K562 (cell line): ENCODE results near the gene RPUSD1. TPM values are rescaled to one million over a fixed set of nuclear protein-coding genes. Genes with fewer than 3 reads are reported as not detected.

Source experiments
- ATAC-seq: fragments of 200-7000 bp; cut with Tn5 transposase; 3 replicates; pipeline ENCODE4 v1.9.1; 2020; ENCODE audit warnings: moderate library complexity
- BruUV-seq: library from RNA; stranded (reverse); fragments of 400-500 nt; replicated peaks from 2 replicates; lab custom pipeline; 2021; lab: Mats Ljungman, UMichigan
- CTCF ChIA-PET: fragments of 300-600 bp; formaldehyde crosslinking; extraction: SDS; loops from one replicate; lab custom pipeline; 2021; ENCODE audit warnings: low intra/inter-chr PET ratio; lab: Yijun Ruan, JAX
- POLR2A ChIA-PET: fragments of 300-600, 350-650 bp; sonication (Branson Sonifier 250); formaldehyde crosslinking; extraction: SDS; loops from one replicate; lab custom pipeline; 2021; ENCODE audit warnings: antibody characterized with exemption, inconsistent platforms; lab: Yijun Ruan, JAX
- DNase-seq, 4 experiments: peaks; one replicate each; pipeline versions ENCODE4 v3.0.0 to v3.0.0-alpha.2; 2011 to 2018; ENCODE audit warnings: low spot score in 3 of 4, mixed read lengths in 3 of 4; ENCODE audit errors: extremely low read depth in 1 of 4
- FAIRE-seq: peaks from 2 replicates; lab custom pipeline; 2011; peaks lifted over from hg19 to GRCh38; lab: Jason Lieb, UNC
- H2AFZ ChIP-seq: 2 replicates; pipeline ENCODE4 v1.6.0; 2011; ENCODE audit warnings: low read depth, low read length, control low read depth, inconsistent platforms
- H3K27ac ChIP-seq: fragments of 200-600 bp; 3 replicates; pipeline ENCODE4 v1.8.0; 2011; ENCODE audit warnings: low read depth, mild to moderate bottlenecking, control low read depth, inconsistent platforms, low read length, moderate library complexity, mixed read lengths; ENCODE audit errors: extremely low read depth
- H3K27me3 ChIP-seq, 2 experiments: fragments of 300-600 bp in 1 of 2; 2 replicates in 1 of 2; 3 replicates in 1 of 2; pipeline versions ENCODE4 v1.6.0 to v1.8.0; 2011; ENCODE audit warnings: inconsistent platforms in 2 of 2, low read length in 2 of 2, mild to moderate bottlenecking in 1 of 2, mixed read lengths in 1 of 2, moderate library complexity in 1 of 2; ENCODE audit not compliant: control insufficient read depth in 2 of 2, insufficient read depth in 2 of 2
- H3K36me3 ChIP-seq: fragments of 300-600 bp; 3 replicates; pipeline ENCODE4 v1.8.0; 2011; ENCODE audit warnings: mild to moderate bottlenecking, low read length, inconsistent platforms; ENCODE audit not compliant: control insufficient read depth, insufficient read depth
- H3K4me1 ChIP-seq, 2 experiments: fragments of 200-600 bp in 1 of 2; replicated peaks in 1 of 2; 2 replicates in 1 of 2; 3 replicates in 1 of 2; pipeline versions ENCODE4 v1.5.1 to v1.8.0; 2011; ENCODE audit warnings: inconsistent platforms in 2 of 2, low read length in 2 of 2, mild to moderate bottlenecking in 1 of 2, mixed read lengths in 1 of 2, moderate library complexity in 1 of 2; ENCODE audit not compliant: control insufficient read depth in 2 of 2, insufficient read depth in 2 of 2
- H3K4me2 ChIP-seq: 2 replicates; pipeline ENCODE4 v1.6.1; 2011; ENCODE audit warnings: low read length, control low read depth, inconsistent platforms, mixed read lengths; ENCODE audit not compliant: insufficient read depth
- H3K4me3 ChIP-seq: fragments of 200-600 bp; sonication (generic), shearing (Covaris generic); 2 replicates; pipeline ENCODE4 v1.5.1; 2016; ENCODE audit warnings: control low read depth, inconsistent platforms
- H3K79me2 ChIP-seq: fragments of 200-600 bp; 3 replicates; pipeline ENCODE4 v1.8.0; 2011; ENCODE audit warnings: low read length, inconsistent platforms; ENCODE audit not compliant: control insufficient read depth, insufficient read depth
- H3K9ac ChIP-seq, 2 experiments: 2 replicates each; pipeline versions ENCODE4 v1.6.0 to v1.6.1; 2011; ENCODE audit warnings: low read depth in 2 of 2, low read length in 2 of 2, control low read depth in 1 of 2, inconsistent platforms in 1 of 2, mild to moderate bottlenecking in 1 of 2, mixed read lengths in 1 of 2; ENCODE audit not compliant: insufficient read depth in 1 of 2
- H3K9me1 ChIP-seq: one replicate; pipeline ENCODE4 v1.6.0; 2011; ENCODE audit warnings: inconsistent platforms, mild to moderate bottlenecking, low read length, moderate library complexity; ENCODE audit not compliant: control insufficient read depth, insufficient read depth
- H3K9me3 ChIP-seq: replicated peaks from 2 replicates; pipeline ENCODE4 v1.5.1; 2011; ENCODE audit warnings: low read depth, low read length, inconsistent platforms; ENCODE audit not compliant: control insufficient read depth, insufficient read depth
- H4K20me1 ChIP-seq: replicated peaks from 2 replicates; pipeline ENCODE4 v1.6.1; 2011; ENCODE audit warnings: low read length, inconsistent platforms, mixed read lengths; ENCODE audit not compliant: control insufficient read depth, insufficient read depth
- CXXC5 ChIP-seq: fragments of 250-450 bp; sonication (Bioruptor Pico); IDR thresholded peaks from 2 replicates; pipeline ENCODE4 v1.8.0; 2022; ENCODE audit warnings: inconsistent platforms, mild to moderate bottlenecking, moderate library complexity
- HSF4 ChIP-seq: fragments of 250-450 bp; sonication (Bioruptor Pico); IDR thresholded peaks from 2 replicates; pipeline ENCODE4 v2.1.2; 2022; ENCODE audit warnings: mild to moderate bottlenecking, moderate library complexity, borderline replicate concordance
- MCM2 ChIP-seq: fragments of 450-650 bp; IDR thresholded peaks from 2 replicates; pipeline ENCODE4 v1.6.1; 2017; ENCODE audit warnings: low read depth, mild to moderate bottlenecking
- MCM7 ChIP-seq, 2 experiments: fragments of 450-650 bp; IDR thresholded peaks; 2 replicates each; pipeline ENCODE4 v1.6.1; 2016 to 2018
- RBFOX2 ChIP-seq: fragments of 200-400 bp; formaldehyde crosslinking; IDR thresholded peaks from 2 replicates; pipeline ENCODE4 v1.6.1; 2017; ENCODE audit warnings: low read depth, mild to moderate bottlenecking, low read length, moderate library complexity
- RBM14 ChIP-seq: fragments of 200-400 bp; formaldehyde crosslinking; IDR thresholded peaks from 2 replicates; pipeline ENCODE4 v1.6.1; 2018; ENCODE audit warnings: low read depth, mild to moderate bottlenecking, low read length, moderate library complexity, borderline replicate concordance; ENCODE audit not compliant: insufficient read depth
- SMAD1 ChIP-seq: fragments of 150-350 bp; IDR thresholded peaks from 2 replicates; pipeline ENCODE4 v1.6.1; 2014; ENCODE audit warnings: low read length, low read depth; ENCODE audit not compliant: partially characterized antibody
- SMARCA5 ChIP-seq: fragments of 450-650 bp; IDR thresholded peaks from 2 replicates; pipeline ENCODE4 v1.6.1; 2016
- XRCC4 ChIP-seq: IDR thresholded peaks from one replicate; pipeline ENCODE4 v1.6.1; 2011; ENCODE audit not compliant: insufficient read depth, insufficient read length; ENCODE audit errors: extremely low read depth
- ZBTB12 ChIP-seq: fragments of 250-450 bp; sonication (Bioruptor Pico); IDR thresholded peaks from 2 replicates; pipeline ENCODE4 v1.4.0; 2020
- ZEB2 ChIP-seq: fragments of 450-650 bp; IDR thresholded peaks from 2 replicates; pipeline ENCODE4 v1.6.1; 2016
- ZFP91 ChIP-seq: sonication (generic); formaldehyde crosslinking; IDR thresholded peaks from 2 replicates; pipeline ENCODE4 v1.8.0; 2022; ENCODE audit warnings: mild to moderate bottlenecking, missing genetic modification reagents
- ZFX ChIP-seq: sonication (generic); formaldehyde crosslinking; IDR thresholded peaks from 2 replicates; pipeline ENCODE4 v1.8.0; 2022; ENCODE audit warnings: mild to moderate bottlenecking, missing genetic modification reagents, moderate library complexity
- ZNF121 ChIP-seq: sonication (generic); formaldehyde crosslinking; conservative IDR thresholded peaks from 2 replicates; pipeline ENCODE4 v1.8.0; 2022; ENCODE audit warnings: missing genetic modification reagents
- ZNF133 ChIP-seq: fragments of 250-450 bp; sonication (Bioruptor Pico); IDR thresholded peaks from 2 replicates; pipeline ENCODE4 v1.4.0; 2020; ENCODE audit warnings: mild to moderate bottlenecking
- ZNF561 ChIP-seq: fragments of 450-650 bp; formaldehyde crosslinking; conservative IDR thresholded peaks from 2 replicates; pipeline ENCODE4 v1.4.0; 2020; ENCODE audit warnings: mild to moderate bottlenecking, moderate library complexity
- WGBS: fragments of 100-300 bp; shearing (Covaris generic); methylation state at CpG from one replicate; pipeline ENCODE4 v1.1.6; 2016; ENCODE audit warnings: low coverage, mixed read lengths; ENCODE audit not compliant: insufficient coverage; ENCODE audit errors: missing lambda C conversion rate; 5-methylcytosine and 5-hydroxymethylcytosine counted together
- in situ Hi-C: fragments of 300-500 bp; cut with MboI; formaldehyde crosslinking; loops from 4 replicates; pipeline ENCODE4 v1.15.0; 2018; ENCODE audit warnings: inconsistent platforms, mixed read lengths
- intact Hi-C: fragments of 100-400 bp; cut with micrococcal nuclease; formaldehyde crosslinking; loops from 2 replicates; pipeline ENCODE4 v1.14.2; 2022
- polyA plus RNA-seq, 8 experiments: library from polyadenylated mRNA; depleted of rRNA in 4 of 8; stranded (reverse) in 5 of 8; unstranded in 3 of 8; fragments of >200 nt; fragmentation: Nextera tagmentation in 2 of 8; fragmentation: Illumina TruSeq in 1 of 8; extraction: Ambion mirVana in 2 of 8; extraction: Trizol in 1 of 8; gene quantifications; 2 replicates each; pipeline versions ENCODE4 v1.2.1 to v1.2.3, GENCODE V29; 2011 to 2014; ENCODE audit warnings: inconsistent platforms in 1 of 8, missing spikeins in 1 of 8
- total RNA-seq, 7 experiments: library from RNA; depleted of rRNA in 6 of 7; stranded (reverse); fragments of >200 nt in 6 of 7; fragmentation: Illumina TruSeq in 2 of 7; extraction: Trizol in 2 of 7; gene quantifications; 2 replicates each; pipeline versions ENCODE4 v1.2.1 to v1.2.3, GENCODE V29; 2011 to 2021; ENCODE audit warnings: low replicate concordance in 1 of 7
- TF ChIP-seq, protein P1 (sequence below): fragments of 250-450 bp; sonication (Bioruptor Pico); IDR thresholded peaks from 2 replicates; pipeline ENCODE4 v1.5.1; 2021; ENCODE audit warnings: mild to moderate bottlenecking
- TF ChIP-seq, protein P2 (sequence below): fragments of 450-650 bp; IDR thresholded peaks from 2 replicates; pipeline ENCODE4 v1.7.1; 2018; ENCODE audit warnings: mild to moderate bottlenecking, low read depth; ENCODE audit not compliant: partially characterized antibody

Gene RPUSD1
- total and polyA plus RNA-seq, 9 of the 15 experiments (the other 6 are each of a cell fraction or from before 2014, with no cell fraction given): 0.45 to 56.6 (median 12.0) TPM

GRCh38 chr16:749010-749409 lies 39.2 kb downstream of the RPUSD1 start:
- in situ Hi-C loops: no loop called here
- Histone ChIP-seq H4K20me1 (no peaks in the 10 kb centered on the region), H3K27me3 (no peaks in the 10 kb centered on the region), H3K79me2 (no peaks in the 10 kb centered on the region), H3K9me3 (no peaks in the 10 kb centered on the region), H3K9ac (no peak overlapping the region), H3K4me2 (no peak overlapping the region), H3K27ac (no peak overlapping the region), H2AFZ (no peak overlapping the region), H3K36me3 (no peaks in the 10 kb centered on the region), H3K9me1 (no peaks in the 10 kb centered on the region), H3K4me3 (no peak overlapping the region), H3K4me1 (peaks cover 0 to 31% of the 10 kb centered on the region in 2 experiments; a peak in 3 of 5 replicates)
- DNase-seq (no peak), FAIRE-seq (no peak), ATAC-seq (no peak)
- BruUV-seq: no TSS peak
- CTCF ChIA-PET: interaction anchor here (0.7 kb wide), 1 partner anchor 35 kb away, joined by 6 read pairs; no protein-coding TSS in a partner anchor
- intact Hi-C loops: no loop called here
- POLR2A ChIA-PET: interaction anchor here (0.6 to 1.2 kb wide), 4 partner anchors 11 to 343 kb away, joined by 3 read pairs; no protein-coding TSS in a partner anchor
- WGBS: 67% methylated on average over 6 of the region's 6 CpGs
- no peak for TF ChIP-seq MCM7 (IDR thresholded peaks at IDR 0.05)
- TF ChIP-seq ZEB2: no peak
- no peak for TF ChIP-seq SMAD1
- TF ChIP-seq HSF4 (CRISPR knock-in tag): no peak
- no peak for TF ChIP-seq RBM14
- no peak for TF ChIP-seq XRCC4
- TF ChIP-seq, protein P1, sequence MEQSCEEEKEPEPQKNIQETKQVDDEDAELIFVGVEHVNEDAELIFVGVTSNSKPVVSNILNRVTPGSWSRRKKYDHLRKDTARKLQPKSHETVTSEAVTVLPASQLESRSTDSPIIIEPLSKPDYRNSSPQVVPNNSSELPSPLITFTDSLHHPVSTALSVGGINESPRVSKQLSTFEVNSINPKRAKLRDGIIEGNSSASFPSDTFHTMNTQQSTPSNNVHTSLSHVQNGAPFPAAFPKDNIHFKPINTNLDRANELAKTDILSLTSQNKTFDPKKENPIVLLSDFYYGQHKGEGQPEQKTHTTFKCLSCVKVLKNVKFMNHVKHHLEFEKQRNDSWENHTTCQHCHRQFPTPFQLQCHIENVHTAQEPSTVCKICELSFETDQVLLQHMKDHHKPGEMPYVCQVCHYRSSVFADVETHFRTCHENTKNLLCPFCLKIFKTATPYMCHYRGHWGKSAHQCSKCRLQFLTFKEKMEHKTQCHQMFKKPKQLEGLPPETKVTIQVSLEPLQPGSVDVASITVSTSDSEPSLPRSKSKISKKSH (CRISPR knock-in tag): no peak
- TF ChIP-seq SMARCA5: no peak
- no peak for TF ChIP-seq ZNF561
- no peak for TF ChIP-seq ZFP91
- TF ChIP-seq MCM2: no peak
- TF ChIP-seq, protein P2, sequence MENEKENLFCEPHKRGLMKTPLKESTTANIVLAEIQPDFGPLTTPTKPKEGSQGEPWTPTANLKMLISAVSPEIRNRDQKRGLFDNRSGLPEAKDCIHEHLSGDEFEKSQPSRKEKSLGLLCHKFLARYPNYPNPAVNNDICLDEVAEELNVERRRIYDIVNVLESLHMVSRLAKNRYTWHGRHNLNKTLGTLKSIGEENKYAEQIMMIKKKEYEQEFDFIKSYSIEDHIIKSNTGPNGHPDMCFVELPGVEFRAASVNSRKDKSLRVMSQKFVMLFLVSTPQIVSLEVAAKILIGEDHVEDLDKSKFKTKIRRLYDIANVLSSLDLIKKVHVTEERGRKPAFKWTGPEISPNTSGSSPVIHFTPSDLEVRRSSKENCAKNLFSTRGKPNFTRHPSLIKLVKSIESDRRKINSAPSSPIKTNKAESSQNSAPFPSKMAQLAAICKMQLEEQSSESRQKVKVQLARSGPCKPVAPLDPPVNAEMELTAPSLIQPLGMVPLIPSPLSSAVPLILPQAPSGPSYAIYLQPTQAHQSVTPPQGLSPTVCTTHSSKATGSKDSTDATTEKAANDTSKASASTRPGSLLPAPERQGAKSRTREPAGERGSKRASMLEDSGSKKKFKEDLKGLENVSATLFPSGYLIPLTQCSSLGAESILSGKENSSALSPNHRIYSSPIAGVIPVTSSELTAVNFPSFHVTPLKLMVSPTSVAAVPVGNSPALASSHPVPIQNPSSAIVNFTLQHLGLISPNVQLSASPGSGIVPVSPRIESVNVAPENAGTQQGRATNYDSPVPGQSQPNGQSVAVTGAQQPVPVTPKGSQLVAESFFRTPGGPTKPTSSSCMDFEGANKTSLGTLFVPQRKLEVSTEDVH: no peak
- no peak for TF ChIP-seq ZNF121 (CRISPR knock-in tag)
- TF ChIP-seq ZBTB12 (CRISPR knock-in tag): no peak
- TF ChIP-seq ZFX (CRISPR knock-in tag): no peak
- TF ChIP-seq CXXC5 (CRISPR knock-in tag): no peak
- no peak for TF ChIP-seq ZNF133 (CRISPR knock-in tag)
- no peak for TF ChIP-seq RBFOX2
